ENCODE data around the gene CAMK1G.

CAMK1G gene

DNA sequence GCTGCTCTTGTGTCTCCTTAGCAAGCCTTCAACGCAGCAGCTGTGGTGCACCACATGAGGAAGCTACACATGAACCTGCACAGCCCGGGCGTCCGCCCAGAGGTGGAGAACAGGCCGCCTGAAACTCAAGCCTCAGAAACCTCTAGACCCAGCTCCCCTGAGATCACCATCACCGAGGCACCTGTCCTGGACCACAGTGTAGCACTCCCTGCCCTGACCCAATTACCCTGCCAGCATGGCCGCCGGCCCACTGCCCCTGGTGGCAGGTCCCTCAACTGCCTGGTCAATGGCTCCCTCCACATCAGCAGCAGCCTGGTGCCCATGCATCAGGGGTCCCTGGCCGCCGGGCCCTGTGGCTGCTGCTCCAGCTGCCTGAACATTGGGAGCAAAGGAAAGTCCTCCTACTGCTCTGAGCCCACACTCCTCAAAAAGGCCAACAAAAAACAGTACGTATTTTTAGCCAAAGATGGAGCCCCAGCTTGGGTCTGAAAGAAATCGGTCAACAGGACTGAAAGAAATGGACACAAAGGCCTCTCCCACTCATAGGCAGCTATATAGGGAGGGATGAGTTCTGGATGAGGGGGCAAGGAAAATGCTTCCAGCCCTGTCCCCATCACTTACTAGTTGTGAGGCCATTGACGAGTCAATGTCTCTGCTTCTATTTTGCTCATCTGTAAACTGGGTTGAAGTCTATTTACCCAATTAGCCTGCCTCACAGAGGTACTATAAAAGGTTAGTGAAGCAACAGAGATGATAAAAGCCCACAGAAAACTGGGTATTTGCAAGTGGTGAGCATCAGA lies 28.5 kb downstream of the CAMK1G start:
- DNase-seq (ENCODE audit: low read depth), result no peak
- TF ChIP-seq, protein P1, sequence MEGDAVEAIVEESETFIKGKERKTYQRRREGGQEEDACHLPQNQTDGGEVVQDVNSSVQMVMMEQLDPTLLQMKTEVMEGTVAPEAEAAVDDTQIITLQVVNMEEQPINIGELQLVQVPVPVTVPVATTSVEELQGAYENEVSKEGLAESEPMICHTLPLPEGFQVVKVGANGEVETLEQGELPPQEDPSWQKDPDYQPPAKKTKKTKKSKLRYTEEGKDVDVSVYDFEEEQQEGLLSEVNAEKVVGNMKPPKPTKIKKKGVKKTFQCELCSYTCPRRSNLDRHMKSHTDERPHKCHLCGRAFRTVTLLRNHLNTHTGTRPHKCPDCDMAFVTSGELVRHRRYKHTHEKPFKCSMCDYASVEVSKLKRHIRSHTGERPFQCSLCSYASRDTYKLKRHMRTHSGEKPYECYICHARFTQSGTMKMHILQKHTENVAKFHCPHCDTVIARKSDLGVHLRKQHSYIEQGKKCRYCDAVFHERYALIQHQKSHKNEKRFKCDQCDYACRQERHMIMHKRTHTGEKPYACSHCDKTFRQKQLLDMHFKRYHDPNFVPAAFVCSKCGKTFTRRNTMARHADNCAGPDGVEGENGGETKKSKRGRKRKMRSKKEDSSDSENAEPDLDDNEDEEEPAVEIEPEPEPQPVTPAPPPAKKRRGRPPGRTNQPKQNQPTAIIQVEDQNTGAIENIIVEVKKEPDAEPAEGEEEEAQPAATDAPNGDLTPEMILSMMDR (IDR thresholded peaks at IDR 0.05; ENCODE audit: low read depth, low read length, missing control alignments), result no peak
- in situ Hi-C loops (cut with HindIII; ENCODE audit: low sequenced_read_pairs), result no loop called here
- H3K4me3 ChIP-seq (ENCODE audit: low read depth, low read length), result no peak overlapping the region

DNA sequence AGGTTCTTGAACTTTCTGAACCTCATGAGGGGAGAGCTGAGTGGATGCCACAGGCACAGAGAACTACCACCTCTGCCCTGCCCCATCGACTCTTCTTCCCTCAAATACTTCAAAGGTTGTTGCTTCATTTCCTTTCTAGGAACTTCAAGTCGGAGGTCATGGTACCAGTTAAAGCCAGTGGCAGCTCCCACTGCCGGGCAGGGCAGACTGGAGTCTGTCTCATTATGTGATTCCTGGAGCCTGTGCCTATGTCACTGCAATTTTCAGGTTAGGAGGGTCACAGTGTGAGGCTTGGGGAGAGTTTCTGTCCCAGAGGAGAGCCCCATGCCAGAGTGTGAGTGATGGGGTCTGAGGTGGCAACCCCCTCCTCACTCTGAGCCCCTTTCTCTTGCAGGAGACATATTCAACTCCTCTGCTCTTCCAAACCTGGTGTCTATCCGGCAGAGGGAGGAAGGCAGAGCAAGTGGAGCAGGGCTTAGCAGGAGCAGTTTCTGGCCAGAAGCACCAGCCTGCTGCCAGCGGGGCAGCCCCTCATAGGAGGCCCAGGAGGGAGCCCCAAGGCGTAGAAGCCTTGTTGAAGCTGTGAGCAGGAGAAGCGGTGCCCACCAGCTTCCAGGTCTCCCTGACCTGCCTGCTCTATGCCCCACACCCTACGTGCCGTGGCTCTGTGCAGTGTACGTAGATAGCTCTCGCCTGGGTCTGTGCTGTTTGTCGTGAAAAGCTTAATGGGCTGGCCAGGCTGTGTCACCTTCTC lies 29.3 kb downstream of the CAMK1G start:
- in situ Hi-C loops (cut with HindIII; ENCODE audit: low sequenced_read_pairs), result no loop called here
- no peak overlapping the region for H3K4me3 ChIP-seq (ENCODE audit: low read depth, low read length)
- DNase-seq (ENCODE audit: low read depth), result no peak
- TF ChIP-seq, protein P1 (IDR thresholded peaks at IDR 0.05; ENCODE audit: low read depth, low read length, missing control alignments), result no peak

DNA sequence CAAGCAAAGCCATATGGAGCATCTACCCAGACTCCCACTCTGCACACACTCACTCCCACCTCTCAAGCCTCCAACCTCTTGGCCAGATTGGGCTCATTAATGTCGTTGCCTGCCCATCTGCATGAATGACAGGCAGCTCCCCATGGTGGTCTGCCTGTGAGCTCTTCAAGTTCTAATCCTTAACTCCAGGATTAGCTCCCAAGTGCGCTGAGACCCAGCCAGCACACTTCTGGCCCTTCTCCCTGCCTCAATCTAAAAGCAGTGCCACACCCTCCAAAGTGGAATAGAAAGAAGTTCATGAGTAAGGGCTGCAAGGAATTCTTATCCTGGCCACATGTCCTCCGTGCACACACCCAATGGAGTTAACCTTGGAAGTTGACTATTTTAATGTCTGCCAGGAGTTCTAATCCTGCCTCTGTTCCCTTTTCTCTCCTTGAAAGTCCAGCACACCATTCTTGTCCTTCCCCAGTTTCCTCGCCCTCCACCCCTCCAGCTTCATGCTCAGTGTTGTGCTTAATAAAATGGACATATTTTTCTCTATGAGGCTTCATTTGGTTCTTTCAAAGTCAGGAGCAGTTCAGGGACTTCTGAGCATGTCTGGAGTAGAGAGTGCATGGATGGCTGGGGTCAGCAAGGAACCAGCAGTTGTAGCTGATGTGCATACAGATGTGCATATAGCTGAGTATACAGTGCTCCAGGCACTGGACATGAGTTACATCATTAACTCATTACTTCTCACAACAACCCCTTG lies 30.1 kb downstream of the CAMK1G start:
- DNase-seq (ENCODE audit: low read depth), result no peak
- in situ Hi-C loops (cut with HindIII; ENCODE audit: low sequenced_read_pairs), result no loop called here
- H3K4me3 ChIP-seq (ENCODE audit: low read depth, low read length), result no peak overlapping the region
- TF ChIP-seq, protein P1 (IDR thresholded peaks at IDR 0.05; ENCODE audit: low read depth, low read length, missing control alignments), result no peak

DNA sequence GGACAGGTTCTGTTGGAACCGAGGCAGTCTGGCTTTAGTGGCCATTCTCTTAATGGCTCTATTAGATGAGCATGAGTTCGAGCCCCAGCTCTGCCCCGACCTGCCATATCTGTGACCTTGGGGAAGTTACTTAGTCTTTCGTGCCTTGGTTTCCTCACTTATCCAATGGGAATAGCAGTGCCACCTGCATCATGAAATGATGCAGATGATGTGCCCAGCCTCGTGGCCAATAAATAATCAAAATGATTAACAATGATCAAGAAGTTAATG lies 30.6 kb downstream of the CAMK1G start:
- H3K4me3 ChIP-seq (ENCODE audit: low read depth, low read length), result no peak overlapping the region
- in situ Hi-C loops (cut with HindIII; ENCODE audit: low sequenced_read_pairs), result no loop called here
- no peak for DNase-seq (ENCODE audit: low read depth)
- TF ChIP-seq, protein P1 (IDR thresholded peaks at IDR 0.05; ENCODE audit: low read depth, low read length, missing control alignments), result no peak

DNA sequence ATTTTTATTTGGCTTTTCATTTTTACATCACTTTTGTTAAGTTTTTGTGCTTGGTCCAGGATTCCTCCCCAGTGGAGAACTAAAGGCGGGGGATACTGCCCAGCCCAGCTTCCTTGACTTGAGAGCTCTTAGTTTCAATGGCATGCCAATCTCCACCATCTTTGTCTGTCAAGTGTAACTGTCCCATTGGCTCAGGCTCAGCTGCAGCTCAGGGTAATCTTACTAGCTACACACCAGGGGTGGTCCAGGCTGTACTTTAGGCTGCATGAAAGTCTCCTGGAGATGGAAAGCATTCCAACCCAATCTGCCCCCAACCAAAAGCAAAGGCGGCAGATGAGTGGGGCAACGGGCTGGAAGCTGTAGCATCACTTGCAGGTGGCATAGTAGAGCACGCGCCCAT lies 31.4 kb downstream of the CAMK1G start:
- in situ Hi-C loops (cut with HindIII; ENCODE audit: low sequenced_read_pairs), result no loop called here
- TF ChIP-seq, protein P1 (IDR thresholded peaks at IDR 0.05; ENCODE audit: low read depth, low read length, missing control alignments), result no peak
- DNase-seq (ENCODE audit: low read depth), result no peak
- no peak overlapping the region for H3K4me3 ChIP-seq (ENCODE audit: low read depth, low read length)

DNA sequence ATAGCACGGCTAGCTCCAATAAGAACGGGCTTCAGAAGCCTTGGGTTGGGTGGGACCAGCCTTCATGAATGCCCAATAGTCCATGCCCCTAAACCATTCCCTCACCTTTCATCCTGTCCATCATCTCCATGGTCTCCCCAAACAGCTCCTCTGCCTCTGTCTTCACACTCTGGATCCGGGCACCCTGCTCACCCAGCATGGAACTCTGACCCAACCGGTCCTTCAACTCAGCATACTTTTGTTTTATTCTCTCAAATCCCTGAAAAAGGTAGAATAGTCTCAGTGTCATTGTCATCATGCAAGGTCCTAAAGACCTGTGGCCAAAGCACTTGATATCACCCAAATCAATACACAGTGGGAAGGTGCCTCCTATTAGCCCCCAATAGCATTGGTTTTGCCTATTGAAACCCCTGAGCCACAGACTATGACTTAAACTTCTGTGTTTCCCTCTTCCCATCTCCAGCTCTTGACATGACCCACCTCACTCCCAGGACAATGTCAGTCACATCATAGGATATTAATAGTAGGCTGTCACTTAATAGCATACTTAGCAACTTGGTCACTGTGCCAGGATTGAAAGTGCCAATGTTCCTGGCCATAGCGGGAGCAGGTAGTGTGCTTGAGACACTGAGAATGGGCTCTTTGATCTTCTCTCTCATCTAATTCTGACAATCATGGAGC lies 33.0 kb downstream of the CAMK1G start:
- in situ Hi-C loops (cut with HindIII; ENCODE audit: low sequenced_read_pairs), result no loop called here
- TF ChIP-seq, protein P1 (IDR thresholded peaks at IDR 0.05; ENCODE audit: low read depth, low read length, missing control alignments), result no peak
- no peak overlapping the region for H3K4me3 ChIP-seq (ENCODE audit: low read depth, low read length)
- DNase-seq (ENCODE audit: low read depth), result no peak
